ENCODE results near the gene SLC28A1. TPM values are rescaled to one million over a fixed set of nuclear protein-coding genes. Genes with fewer than 3 reads are reported as not detected.

The SLC28A1 gene
- total RNA-seq, 1 experiment from 2014 or later, result 0.13 TPM

DNA sequence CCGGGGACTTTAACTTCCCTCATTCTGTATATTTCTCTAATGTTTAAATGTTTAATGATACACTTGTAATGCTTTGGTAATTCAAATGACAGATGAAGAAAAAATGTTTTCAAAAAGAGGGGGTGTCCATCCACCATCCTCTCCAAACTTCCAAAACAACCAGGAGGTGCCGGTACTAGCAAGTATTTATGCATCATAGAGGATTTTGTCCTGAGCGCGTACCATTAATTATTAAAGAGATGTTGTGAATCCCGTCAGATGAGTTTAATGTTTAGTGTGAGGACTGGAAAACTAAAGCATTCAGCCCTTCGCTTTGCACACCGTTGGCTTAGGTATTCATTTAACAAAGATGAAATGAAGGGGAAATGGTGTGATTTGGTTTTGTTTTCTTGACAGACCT, 1.3 kb downstream of the SLC28A1 start:
- TF ChIP-seq, protein P1, sequence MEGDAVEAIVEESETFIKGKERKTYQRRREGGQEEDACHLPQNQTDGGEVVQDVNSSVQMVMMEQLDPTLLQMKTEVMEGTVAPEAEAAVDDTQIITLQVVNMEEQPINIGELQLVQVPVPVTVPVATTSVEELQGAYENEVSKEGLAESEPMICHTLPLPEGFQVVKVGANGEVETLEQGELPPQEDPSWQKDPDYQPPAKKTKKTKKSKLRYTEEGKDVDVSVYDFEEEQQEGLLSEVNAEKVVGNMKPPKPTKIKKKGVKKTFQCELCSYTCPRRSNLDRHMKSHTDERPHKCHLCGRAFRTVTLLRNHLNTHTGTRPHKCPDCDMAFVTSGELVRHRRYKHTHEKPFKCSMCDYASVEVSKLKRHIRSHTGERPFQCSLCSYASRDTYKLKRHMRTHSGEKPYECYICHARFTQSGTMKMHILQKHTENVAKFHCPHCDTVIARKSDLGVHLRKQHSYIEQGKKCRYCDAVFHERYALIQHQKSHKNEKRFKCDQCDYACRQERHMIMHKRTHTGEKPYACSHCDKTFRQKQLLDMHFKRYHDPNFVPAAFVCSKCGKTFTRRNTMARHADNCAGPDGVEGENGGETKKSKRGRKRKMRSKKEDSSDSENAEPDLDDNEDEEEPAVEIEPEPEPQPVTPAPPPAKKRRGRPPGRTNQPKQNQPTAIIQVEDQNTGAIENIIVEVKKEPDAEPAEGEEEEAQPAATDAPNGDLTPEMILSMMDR (conservative IDR thresholded peaks at IDR 0.05), result no peak
- no peak overlapping the region for H3K4me2 ChIP-seq (ENCODE audit: insufficient read depth, insufficient read length, low read length)
- no peak overlapping the region for H2AK5ac ChIP-seq (ENCODE audit: insufficient read length, low read length)
- H3K14ac ChIP-seq (ENCODE audit: insufficient read depth, low read length), result no peak overlapping the region
- H3T11ph ChIP-seq (ENCODE audit: low read length), result no peak overlapping the region
- H4K5ac ChIP-seq (ENCODE audit: insufficient read length, low read depth, low read length), result no peak overlapping the region
- peaks cover 14 to 15% of the 10 kb centered on the region in 2 experiments for H3K4me1 Mint-ChIP-seq
- H2BK5ac ChIP-seq (ENCODE audit: insufficient read length, low read length), result no peak overlapping the region
- H3K4me3 Mint-ChIP-seq, result no peak overlapping the region
- no peak for DNase-seq
- no peak overlapping the region for H2BK20ac ChIP-seq (ENCODE audit: low read depth, low read length, poor library complexity, severe bottlenecking)
- H3K27me3 ChIP-seq (ENCODE audit: insufficient read depth, low read length), result no peaks in the 10 kb centered on the region
- no peak overlapping the region for H3K4ac ChIP-seq (ENCODE audit: low read depth, low read length)
- H3K23ac ChIP-seq (ENCODE audit: insufficient read length, low read depth, low read length), result no peak overlapping the region
- WGBS (ENCODE audit: extremely low coverage, insufficient read length, low lambda C conversion rate), result no CpG with 5 or more reads among the region's 7 CpGs
- no peaks in the 10 kb centered on the region for H3K4me1 ChIP-seq (ENCODE audit: insufficient read depth, low read length)
- H3K9me3 ChIP-seq (ENCODE audit: control insufficient read depth, low read depth, low read length), result no peaks in the 10 kb centered on the region
- no peak overlapping the region for H2BK120ac ChIP-seq (ENCODE audit: low read depth, low read length, poor library complexity, severe bottlenecking)
- H3K36me3 Mint-ChIP-seq (ENCODE audit: insufficient read depth in 1 of 3, low read depth in 3 of 3), result no peaks in the 10 kb centered on the region
- H2BK15ac ChIP-seq (ENCODE audit: low read depth, low read length), result no peak overlapping the region
- no peak overlapping the region for H3K27ac Mint-ChIP-seq
- H3K9ac ChIP-seq (ENCODE audit: extremely low read depth, insufficient read length, low read length), result no peak overlapping the region
- H2BK12ac ChIP-seq (ENCODE audit: insufficient read length, low read depth, low read length), result no peak overlapping the region
- H3K23me2 ChIP-seq (ENCODE audit: insufficient read length, low read depth, low read length, poor library complexity, severe bottlenecking), result no peaks in the 10 kb centered on the region
- no peak overlapping the region for H4K8ac ChIP-seq (replicated peaks; ENCODE audit: insufficient read length, low read depth, low read length)
- H3K79me2 ChIP-seq (ENCODE audit: insufficient read depth, low read length), result no peaks in the 10 kb centered on the region
- H3K18ac ChIP-seq (ENCODE audit: insufficient read length, low read depth, low read length), result no peak overlapping the region
- H3K79me1 ChIP-seq (ENCODE audit: insufficient read depth, low read depth, low read length, poor library complexity, severe bottlenecking), result no peaks in the 10 kb centered on the region
- H2AFZ ChIP-seq (ENCODE audit: low read length), result no peak overlapping the region
- no peak overlapping the region for H3K56ac ChIP-seq (ENCODE audit: insufficient read length, low read depth, low read length)
- no peak overlapping the region for H3K27ac ChIP-seq (ENCODE audit: insufficient read length, low read depth, low read length)
- no peaks in the 10 kb centered on the region for H3K9me3 Mint-ChIP-seq
- peaks cover 11% of the 10 kb centered on the region for H3K27me3 Mint-ChIP-seq (ENCODE audit: low read depth)
- H4K91ac ChIP-seq (ENCODE audit: insufficient read length, low read depth, low read length), result no peak overlapping the region
- no peaks in the 10 kb centered on the region for H4K20me1 ChIP-seq (ENCODE audit: control insufficient read depth, insufficient read depth, insufficient read length)

Measured in H9 (cell line).